ENCODE measurements around the gene FCAMR. TPM values are rescaled to one million over a fixed set of nuclear protein-coding genes. Genes with fewer than 3 reads are reported as not detected.

Gene FCAMR
- total and polyA plus RNA-seq, 2 experiments from 2014 or later: not detected

DNA sequence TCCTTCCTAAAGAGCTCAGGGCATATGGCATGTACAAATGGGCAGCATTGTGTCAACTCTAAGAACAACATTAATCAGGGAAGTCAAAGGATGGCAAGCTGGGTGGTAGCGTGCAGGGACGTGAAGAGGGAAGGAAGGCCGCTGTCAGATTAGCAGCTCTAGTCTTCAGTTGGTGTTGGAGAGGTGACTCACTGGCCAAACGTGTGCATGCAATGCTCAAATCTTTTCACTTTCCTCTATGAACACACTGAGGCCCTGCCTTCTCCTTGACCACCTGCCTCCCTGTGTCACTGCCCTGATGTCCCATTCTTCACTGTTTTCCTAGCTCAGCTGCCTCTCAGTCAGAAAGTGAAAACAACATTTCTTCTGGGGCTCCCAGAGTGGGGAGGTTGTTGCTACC, 18.1 kb downstream of the FCAMR start:
- H3K9me3 Mint-ChIP-seq: no peaks in the 10 kb centered on the region
- Histone ChIP-seq H3F3A (replicated peaks; ENCODE audit: low read depth) (no peaks in the 10 kb centered on the region), H3K27me3 (ENCODE audit: insufficient read depth) (no peaks in the 10 kb centered on the region), H3K36me3 (ENCODE audit: insufficient read depth) (no peaks in the 10 kb centered on the region), H3K4me1 (ENCODE audit: insufficient read depth) (no peaks in the 10 kb centered on the region), H3K9me2 (ENCODE audit: insufficient read depth) (peaks cover 4% of the 10 kb centered on the region; the same call in 1 of the 2 replicates), H4K20me1 (replicated peaks; ENCODE audit: insufficient read depth) (no peaks in the 10 kb centered on the region), H3K27ac (ENCODE audit: low read depth) (no peak overlapping the region), H2AFZ (no peak overlapping the region), H3K4me2 (no peak overlapping the region), H3K79me2 (replicated peaks; ENCODE audit: insufficient read depth) (no peaks in the 10 kb centered on the region), H3K4me3 (no peak overlapping the region)
- H3K36me3 Mint-ChIP-seq (ENCODE audit: low read depth): no peaks in the 10 kb centered on the region
- DNase-seq (ENCODE audit: low spot score) (no peak), ATAC-seq (no peak)
- H3K4me3 Mint-ChIP-seq: no peak overlapping the region
- H3K27ac Mint-ChIP-seq: no peak overlapping the region
- no peak for TF ChIP-seq JUNB (IDR thresholded peaks at IDR 0.05; ENCODE audit: unreplicated experiment)
- H3K4me1 Mint-ChIP-seq: no peaks in the 10 kb centered on the region
- H3K27me3 Mint-ChIP-seq (ENCODE audit: insufficient read depth, low read depth, poor library complexity): peaks cover 5% of the 10 kb centered on the region

GRCh38 chr1:206951318-206952100, 18.8 kb downstream of the FCAMR start:
- Histone ChIP-seq H3K4me2 (no peak overlapping the region), H2AFZ (no peak overlapping the region), H3K36me3 (ENCODE audit: insufficient read depth) (no peaks in the 10 kb centered on the region), H3K79me2 (replicated peaks; ENCODE audit: insufficient read depth) (no peaks in the 10 kb centered on the region), H3K9me2 (ENCODE audit: insufficient read depth) (peaks cover 4% of the 10 kb centered on the region; the same call in 1 of the 2 replicates), H3F3A (replicated peaks; ENCODE audit: low read depth) (no peaks in the 10 kb centered on the region), H3K27me3 (ENCODE audit: insufficient read depth) (no peaks in the 10 kb centered on the region), H3K4me1 (ENCODE audit: insufficient read depth) (no peaks in the 10 kb centered on the region), H3K4me3 (no peak overlapping the region), H4K20me1 (replicated peaks; ENCODE audit: insufficient read depth) (no peaks in the 10 kb centered on the region), H3K27ac (ENCODE audit: low read depth) (no peak overlapping the region)
- Mint-ChIP-seq H3K4me3 (no peak overlapping the region), H3K4me1 (no peaks in the 10 kb centered on the region), H3K36me3 (ENCODE audit: low read depth) (no peaks in the 10 kb centered on the region), H3K27ac (no peak overlapping the region), H3K27me3 (ENCODE audit: insufficient read depth, low read depth, poor library complexity) (peaks cover 5% of the 10 kb centered on the region), H3K9me3 (no peaks in the 10 kb centered on the region)
- DNase-seq (ENCODE audit: low spot score) (no peak), ATAC-seq (no peak)
- TF ChIP-seq ZNF114 (CRISPR knock-in tag; IDR thresholded peaks at IDR 0.05): no peak
- TF ChIP-seq ZNF462 (CRISPR knock-in tag; IDR thresholded peaks at IDR 0.05): no peak
- no peak for TF ChIP-seq JUNB (IDR thresholded peaks at IDR 0.05; ENCODE audit: unreplicated experiment)
- no peak for TF ChIP-seq STAT1 (IDR thresholded peaks at IDR 0.05; ENCODE audit: unreplicated experiment)
- no peak for TF ChIP-seq ETS1 (IDR thresholded peaks at IDR 0.05)
- TF ChIP-seq CREB1 (CRISPR knock-in tag; IDR thresholded peaks at IDR 0.05; ENCODE audit: low read depth): no peak
- TF ChIP-seq ZNF331 (CRISPR knock-in tag; IDR thresholded peaks at IDR 0.05; ENCODE audit: low read depth): no peak
- no peak for TF ChIP-seq REST (IDR thresholded peaks at IDR 0.05; ENCODE audit: unreplicated experiment)
- TF ChIP-seq NANOG (IDR thresholded peaks at IDR 0.05; ENCODE audit: borderline replicate concordance): no peak
- TF ChIP-seq EZH2phosphoT487 (IDR thresholded peaks at IDR 0.05; ENCODE audit: unreplicated experiment): no peak
- no peak for TF ChIP-seq EZH2 (IDR thresholded peaks at IDR 0.05; ENCODE audit: low read depth, unreplicated experiment)

Data from GM23338 (cell line).